NT2/D1 (cell line): ENCODE results near the gene AQR.

Experiments used
- SUZ12 ChIP-seq: IDR thresholded peaks from 2 replicates; pipeline ENCODE4 v1.6.1; 2011; ENCODE audit not compliant: insufficient read length, insufficient read depth; ENCODE audit errors: extremely low read depth
- YY1 ChIP-seq: IDR thresholded peaks from 2 replicates; pipeline ENCODE4 v1.6.1; 2011; ENCODE audit not compliant: insufficient read length, insufficient read depth
- ZNF274 ChIP-seq: IDR thresholded peaks from 2 replicates; pipeline ENCODE4 v1.6.1; 2011; ENCODE audit warnings: mild to moderate bottlenecking, low read depth, low read length

DNA sequence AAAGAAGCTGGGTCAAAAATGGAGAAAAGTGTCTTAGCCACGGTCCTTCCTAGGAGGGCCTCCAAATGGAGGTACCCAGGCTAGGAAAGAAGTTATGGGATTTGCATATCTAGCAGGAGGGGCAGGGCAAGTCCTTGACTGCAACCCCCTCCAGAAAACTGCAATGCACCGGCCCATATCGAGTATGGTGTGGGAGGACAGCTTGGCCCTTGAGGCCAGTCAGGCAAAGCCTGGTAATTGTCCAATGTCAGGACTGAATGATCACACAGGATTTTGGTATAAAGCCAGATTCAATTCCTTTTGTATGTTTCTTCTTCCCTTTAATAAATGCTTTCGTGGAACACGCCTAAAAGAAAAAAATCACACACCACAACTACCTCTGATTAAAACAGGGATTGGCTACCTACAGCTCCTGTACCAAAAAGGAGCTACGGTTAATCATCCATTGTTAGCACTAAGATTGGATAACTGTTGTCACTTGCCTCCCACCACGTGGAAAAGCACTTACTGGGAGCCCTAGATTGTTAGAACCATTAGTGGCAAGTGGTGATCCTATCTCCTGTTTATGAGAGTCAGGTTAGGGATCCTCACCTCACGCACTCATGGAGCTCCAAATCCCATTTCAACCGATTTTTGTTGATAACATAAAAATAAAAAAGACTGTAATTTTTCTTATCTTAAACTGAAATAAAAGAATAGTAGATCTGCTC is 17.4 kb upstream of the AQR start:
- TF ChIP-seq ZNF274, result no peak
- TF ChIP-seq YY1, result no peak
- TF ChIP-seq SUZ12, result no peak
